A549 (cell line): ENCODE data around the gene TGIF1. TPM values are rescaled to one million over a fixed set of nuclear protein-coding genes. Genes with fewer than 3 reads are reported as not detected.
"Not testable (repeated sequence)": the region's sequence is repeated elsewhere in the genome, so short reads cannot be mapped to it uniquely, and the experiment has no call there.

ENCODE experiments used
- ATAC-seq, 2 experiments: fragments of 200-7000 bp in 1 of 2; fragments of >200 bp in 1 of 2; cut with Nextera tagmentation in 1 of 2; cut with Tn5 transposase in 1 of 2; 3 replicates each; pipeline versions ENCODE4 v1.8.0 to v1.9.1; 2018 to 2020; ENCODE audit warnings: mild to moderate bottlenecking in 1 of 2, moderate library complexity in 1 of 2
- CTCF ChIA-PET: fragments of 300-600 bp; sonication (Branson Sonifier 250); formaldehyde crosslinking; extraction: SDS; loops from one replicate; lab custom pipeline; 2021; ENCODE audit warnings: antibody characterized with exemption, inconsistent platforms; lab: Yijun Ruan, JAX
- POLR2A ChIA-PET: fragments of 350-600 bp; formaldehyde crosslinking; extraction: SDS; loops from one replicate; lab custom pipeline; 2021; ENCODE audit warnings: antibody characterized with exemption, inconsistent platforms; lab: Yijun Ruan, JAX
- DNase-seq, 2 experiments: peaks; one replicate each; pipeline versions ENCODE4 v3.0.0 to v3.0.0-alpha.2; 2011 to 2016; ENCODE audit warnings: low read depth in 1 of 2, low spot score in 1 of 2
- FAIRE-seq: peaks from 2 replicates; lab custom pipeline; 2011; peaks lifted over from hg19 to GRCh38; lab: Jason Lieb, UNC
- H3K27ac ChIP-seq, 2 experiments: fragments of >200 bp; sonication (Bioruptor Twin); formaldehyde crosslinking; 3 replicates each; pipeline ENCODE4 v1.5.1; 2016 to 2017
- H3K4me1 ChIP-seq: fragments of >200 bp; sonication (Bioruptor Twin); formaldehyde crosslinking; 3 replicates; pipeline ENCODE4 v1.6.1; 2016
- H3K4me2 ChIP-seq: fragments of >200 bp; sonication (Bioruptor Twin); formaldehyde crosslinking; 3 replicates; pipeline ENCODE4 v1.6.1; 2016
- H3K4me3 ChIP-seq: fragments of >200 bp; sonication (Bioruptor Twin); formaldehyde crosslinking; 3 replicates; pipeline ENCODE4 v1.5.1; 2016
- H3K9me3 ChIP-seq: fragments of >200 bp; sonication (Bioruptor Twin); formaldehyde crosslinking; 3 replicates; pipeline ENCODE4 v1.6.1; 2016
- CEBPB ChIP-seq, 2 experiments: fragments of >200 bp in 1 of 2; sonication (Bioruptor Twin) in 1 of 2; formaldehyde crosslinking in 1 of 2; IDR thresholded peaks; 2 replicates each; pipeline ENCODE4 v1.6.1; 2012 to 2016
- FOSB ChIP-seq: fragments of 250-450 bp; sonication (Bioruptor Pico); IDR thresholded peaks from 2 replicates; pipeline ENCODE4 v1.5.0; 2020; ENCODE audit warnings: mild to moderate bottlenecking, moderate library complexity
- GATA3 ChIP-seq: IDR thresholded peaks from 2 replicates; pipeline ENCODE4 v1.6.1; 2012; ENCODE audit warnings: borderline replicate concordance
- JUN ChIP-seq, 2 experiments: fragments of >200 bp; sonication (Bioruptor Twin); formaldehyde crosslinking; IDR thresholded peaks; 2 replicates in 1 of 2; 3 replicates in 1 of 2; pipeline ENCODE4 v1.6.1; 2016 to 2017
- MAZ ChIP-seq: fragments of 150-350 bp; IDR thresholded peaks from 2 replicates; pipeline ENCODE4 v1.6.1; 2014; ENCODE audit warnings: antibody characterized with exemption, low read depth, low read length, borderline replicate concordance
- MYC ChIP-seq: IDR thresholded peaks from 2 replicates; pipeline ENCODE4 v1.6.1; 2012; ENCODE audit warnings: mild to moderate bottlenecking, inconsistent platforms, low read length, improper control_type of control experiment, borderline replicate concordance
- RFX5 ChIP-seq: fragments of 450-650 bp; IDR thresholded peaks from 2 replicates; pipeline ENCODE4 v1.7.1; 2014; ENCODE audit warnings: antibody characterized with exemption, mild to moderate bottlenecking, moderate library complexity
- RNF2 ChIP-seq: fragments of 200-600 bp; sonication (generic); IDR thresholded peaks from 2 replicates; pipeline ENCODE4 v1.6.1; 2016; ENCODE audit warnings: low read depth, mild to moderate bottlenecking, antibody characterized with exemption, moderate library complexity, borderline replicate concordance
- WGBS: methylation state at CpG from one replicate; pipeline ENCODE4 v1.1.6; 2017; ENCODE audit errors: missing lambda C conversion rate; 5-methylcytosine and 5-hydroxymethylcytosine counted together
- polyA plus RNA-seq, 4 experiments: library from polyadenylated mRNA; depleted of rRNA in 3 of 4; stranded (reverse); fragments of >200 nt; fragmentation: RNase III in 1 of 4; extraction: RNeasy Plus Mini Kit Qiagen cat#74134 plus additional on column Dnase treatment in 1 of 4; gene quantifications; 2 replicates in 3 of 4; 3 replicates in 1 of 4; pipeline ENCODE4 v1.2.3, GENCODE V29; 2011 to 2017
- TF ChIP-seq, protein P1 (sequence below): fragments of 200-600 bp; sonication (generic); IDR thresholded peaks from 2 replicates; pipeline ENCODE4 v1.6.1; 2016; ENCODE audit warnings: antibody characterized with exemption, mild to moderate bottlenecking, moderate library complexity
- TF ChIP-seq, protein P2 (sequence below): fragments of 250-450 bp; sonication (Bioruptor Pico); IDR thresholded peaks from 2 replicates; pipeline ENCODE4 v1.5.0; 2020; ENCODE audit warnings: low read depth, mild to moderate bottlenecking, moderate library complexity
- TF ChIP-seq, protein P3 (sequence below): IDR thresholded peaks from 2 replicates; pipeline ENCODE4 v1.6.1; 2012; ENCODE audit warnings: low read depth, borderline replicate concordance
- TF ChIP-seq, protein P4 (sequence below): IDR thresholded peaks from 2 replicates; pipeline ENCODE4 v1.6.1; 2012

Gene TGIF1
- polyA plus RNA-seq, 2 of the 4 experiments (the other 2 are of a cell fraction) = 160 to 174 TPM

DNA sequence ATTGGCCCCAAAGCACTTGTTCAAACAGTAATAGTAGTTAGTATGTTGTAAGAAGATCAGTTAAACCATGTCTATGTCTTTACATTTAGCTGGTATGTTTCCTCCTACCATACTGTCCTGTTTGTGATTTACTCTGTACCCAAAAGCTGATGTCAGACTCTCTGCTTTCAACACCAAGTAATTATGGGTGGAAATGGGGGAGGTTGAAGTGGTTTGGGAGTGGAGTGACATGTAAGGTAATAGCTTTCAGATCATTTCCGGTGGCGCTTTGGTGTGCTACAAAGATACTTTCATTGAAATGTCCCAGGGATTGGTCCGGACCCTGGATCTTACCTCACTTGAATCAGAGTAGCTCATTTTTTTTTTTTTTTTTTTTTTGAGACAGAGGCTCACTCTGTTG, 39.7 kb upstream of the TGIF1 start:
- POLR2A ChIA-PET = interaction anchor here (2.9 kb wide), 1 partner anchor 37 kb away, joined by 36 read pairs; no protein-coding TSS in a partner anchor
- Histone ChIP-seq H3K4me1 (peaks cover 40% of the 10 kb centered on the region), H3K27ac (peak overlapping the region; percentile 85 to 94), H3K4me2 (no peak overlapping the region), H3K9me3 (no peaks in the 10 kb centered on the region), H3K4me3 (no peak overlapping the region)
- FAIRE-seq (no peak), ATAC-seq (no peak), DNase-seq (no peak)
- CTCF ChIA-PET = interaction anchor here (0.7 to 2.7 kb wide), 3 partner anchors 10 to 45 kb away, joined by 3 to 9 read pairs (median 4); no protein-coding TSS in a partner anchor
- TF ChIP-seq, protein P1, sequence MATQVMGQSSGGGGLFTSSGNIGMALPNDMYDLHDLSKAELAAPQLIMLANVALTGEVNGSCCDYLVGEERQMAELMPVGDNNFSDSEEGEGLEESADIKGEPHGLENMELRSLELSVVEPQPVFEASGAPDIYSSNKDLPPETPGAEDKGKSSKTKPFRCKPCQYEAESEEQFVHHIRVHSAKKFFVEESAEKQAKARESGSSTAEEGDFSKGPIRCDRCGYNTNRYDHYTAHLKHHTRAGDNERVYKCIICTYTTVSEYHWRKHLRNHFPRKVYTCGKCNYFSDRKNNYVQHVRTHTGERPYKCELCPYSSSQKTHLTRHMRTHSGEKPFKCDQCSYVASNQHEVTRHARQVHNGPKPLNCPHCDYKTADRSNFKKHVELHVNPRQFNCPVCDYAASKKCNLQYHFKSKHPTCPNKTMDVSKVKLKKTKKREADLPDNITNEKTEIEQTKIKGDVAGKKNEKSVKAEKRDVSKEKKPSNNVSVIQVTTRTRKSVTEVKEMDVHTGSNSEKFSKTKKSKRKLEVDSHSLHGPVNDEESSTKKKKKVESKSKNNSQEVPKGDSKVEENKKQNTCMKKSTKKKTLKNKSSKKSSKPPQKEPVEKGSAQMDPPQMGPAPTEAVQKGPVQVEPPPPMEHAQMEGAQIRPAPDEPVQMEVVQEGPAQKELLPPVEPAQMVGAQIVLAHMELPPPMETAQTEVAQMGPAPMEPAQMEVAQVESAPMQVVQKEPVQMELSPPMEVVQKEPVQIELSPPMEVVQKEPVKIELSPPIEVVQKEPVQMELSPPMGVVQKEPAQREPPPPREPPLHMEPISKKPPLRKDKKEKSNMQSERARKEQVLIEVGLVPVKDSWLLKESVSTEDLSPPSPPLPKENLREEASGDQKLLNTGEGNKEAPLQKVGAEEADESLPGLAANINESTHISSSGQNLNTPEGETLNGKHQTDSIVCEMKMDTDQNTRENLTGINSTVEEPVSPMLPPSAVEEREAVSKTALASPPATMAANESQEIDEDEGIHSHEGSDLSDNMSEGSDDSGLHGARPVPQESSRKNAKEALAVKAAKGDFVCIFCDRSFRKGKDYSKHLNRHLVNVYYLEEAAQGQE = no peak
- TF ChIP-seq FOSB (CRISPR knock-in tag) (no peak), RFX5 (no peak), CEBPB (IDR thresholded peaks at IDR 0.05) (no peak)
- 100% methylated on average over 3 of the region's 3 CpGs for WGBS

DNA sequence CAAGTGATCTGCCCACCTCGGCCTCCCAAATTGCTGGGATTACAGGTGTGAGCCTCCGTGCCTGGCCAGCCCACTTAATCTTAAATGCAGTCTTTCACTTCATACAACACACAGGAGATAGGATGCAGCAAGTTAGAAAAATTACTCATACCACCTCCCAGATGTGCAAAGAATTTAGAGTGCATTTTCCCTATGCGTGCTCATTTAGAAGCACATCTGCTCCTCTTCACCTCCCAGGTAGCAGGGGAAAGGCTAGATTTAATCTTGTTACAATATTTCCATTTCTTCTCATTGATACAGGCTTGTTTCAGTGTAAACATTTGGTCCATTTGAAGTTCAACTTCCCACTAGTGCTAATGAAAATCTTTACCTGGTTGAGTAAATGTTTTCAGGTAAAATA, 39.1 kb upstream of the TGIF1 start:
- not testable (repeated sequence) for H3K4me3 ChIP-seq, ATAC-seq, FAIRE-seq, DNase-seq, H3K9me3 ChIP-seq
- 81% methylated on average over 2 of the region's 3 CpGs for WGBS
- H3K4me2 ChIP-seq = peak overlapping the region; percentile 84
- CTCF ChIA-PET = interaction anchor here (1.2 to 2.7 kb wide), 3 partner anchors 30 to 113 kb away, joined by 3 to 9 read pairs (median 3); no protein-coding TSS in a partner anchor
- POLR2A ChIA-PET = interaction anchor here (0.6 to 2.9 kb wide), 3 partner anchors 36 to 48 kb away, joined by 3 to 36 read pairs (median 6); no protein-coding TSS in a partner anchor
- peaks cover 41% of the 10 kb centered on the region for H3K4me1 ChIP-seq
- peak overlapping the region; percentile 85 to 94 for H3K27ac ChIP-seq

DNA sequence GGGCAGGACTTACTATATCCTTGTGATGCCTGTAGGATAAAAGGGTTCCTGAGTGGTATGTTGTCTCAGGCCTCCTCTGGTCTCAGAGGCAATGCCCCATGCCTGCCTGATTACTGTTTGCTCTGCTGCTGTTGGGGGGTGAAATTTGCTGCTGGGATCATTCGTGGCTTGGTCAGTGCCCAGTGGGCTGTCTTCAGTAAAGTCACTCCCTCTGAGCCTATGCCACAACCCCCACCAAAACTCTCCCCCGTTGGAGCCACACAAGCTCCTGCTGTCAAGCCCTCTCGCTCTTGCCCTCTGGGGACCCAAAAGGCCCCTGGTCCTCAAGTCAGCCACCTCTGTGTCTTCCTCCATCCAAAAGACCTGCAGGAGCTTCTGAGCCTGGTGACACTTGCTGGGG, 38.6 kb upstream of the TGIF1 start:
- whole genome bisulfite sequencing = no CpG with 5 or more reads among the region's 3 CpGs
- peak in 1 of 2 experiments; percentile 74 for DNase-seq

DNA sequence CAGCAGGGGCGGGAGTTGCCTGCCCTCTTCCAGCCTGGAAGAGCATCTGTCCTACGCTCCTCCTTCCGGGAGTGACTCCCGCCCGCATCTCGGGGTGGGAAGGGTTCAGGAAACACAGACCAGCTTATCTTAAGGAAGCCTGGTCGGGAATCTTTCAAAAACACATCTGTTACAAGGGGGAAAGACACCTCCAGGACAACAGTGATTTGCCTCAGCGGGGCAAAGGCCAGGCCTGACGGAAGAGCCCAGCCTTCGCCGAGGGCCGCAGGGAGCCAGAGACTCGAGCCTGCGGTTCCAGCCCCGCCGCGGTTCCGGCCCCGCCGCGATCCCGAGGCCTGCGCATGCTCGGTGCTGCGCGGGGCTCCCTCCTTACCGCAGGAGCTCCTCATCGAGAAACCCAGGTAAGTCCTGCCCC, 38.1 kb upstream of the TGIF1 start:
- POLR2A ChIA-PET = interaction anchor here (0.5 to 2.9 kb wide), 10 partner anchors 10 to 254 kb away, joined by 3 to 36 read pairs (median 4); no protein-coding TSS in a partner anchor
- Histone ChIP-seq H3K4me3 (peak overlapping the region; percentile 54), H3K4me2 (peak overlapping the region; percentile 84)
- no peak for TF ChIP-seq RNF2
- TF ChIP-seq MAZ = no peak
- TF ChIP-seq GATA3 = 0 out of 2 replicates have a peak, but pooled peaks have one; percentile 12
- TF ChIP-seq, protein P2, sequence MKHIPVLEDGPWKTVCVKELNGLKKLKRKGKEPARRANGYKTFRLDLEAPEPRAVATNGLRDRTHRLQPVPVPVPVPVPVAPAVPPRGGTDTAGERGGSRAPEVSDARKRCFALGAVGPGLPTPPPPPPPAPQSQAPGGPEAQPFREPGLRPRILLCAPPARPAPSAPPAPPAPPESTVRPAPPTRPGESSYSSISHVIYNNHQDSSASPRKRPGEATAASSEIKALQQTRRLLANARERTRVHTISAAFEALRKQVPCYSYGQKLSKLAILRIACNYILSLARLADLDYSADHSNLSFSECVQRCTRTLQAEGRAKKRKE = no peak
- TF ChIP-seq, protein P3, sequence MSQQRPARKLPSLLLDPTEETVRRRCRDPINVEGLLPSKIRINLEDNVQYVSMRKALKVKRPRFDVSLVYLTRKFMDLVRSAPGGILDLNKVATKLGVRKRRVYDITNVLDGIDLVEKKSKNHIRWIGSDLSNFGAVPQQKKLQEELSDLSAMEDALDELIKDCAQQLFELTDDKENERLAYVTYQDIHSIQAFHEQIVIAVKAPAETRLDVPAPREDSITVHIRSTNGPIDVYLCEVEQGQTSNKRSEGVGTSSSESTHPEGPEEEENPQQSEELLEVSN = peak; percentile 53
- TF ChIP-seq JUN (IDR thresholded peaks at IDR 0.05) = peak; percentile 14 to 53; a peak in 3 of 5 replicates
- TF ChIP-seq, protein P4, sequence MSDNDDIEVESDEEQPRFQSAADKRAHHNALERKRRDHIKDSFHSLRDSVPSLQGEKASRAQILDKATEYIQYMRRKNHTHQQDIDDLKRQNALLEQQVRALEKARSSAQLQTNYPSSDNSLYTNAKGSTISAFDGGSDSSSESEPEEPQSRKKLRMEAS = peak; percentile 43
- TF ChIP-seq, all 56 proteins: peak for 4
- DNase-seq (peak; percentile 54 to 80), FAIRE-seq (no peak), ATAC-seq (peak; percentile 81 to 88)
- CTCF ChIA-PET = interaction anchor here (0.5 to 1.6 kb wide), 3 partner anchors 8 to 182 kb away, joined by 3 read pairs; no protein-coding TSS in a partner anchor
- Histone ChIP-seq H3K27ac (peak overlapping the region; percentile 85 to 94), H3K9me3 (no peaks in the 10 kb centered on the region), H3K4me1 (peaks cover 41% of the 10 kb centered on the region)
- under 1% methylated on average over 14 of the region's 28 CpGs for WGBS

More for the DNA sequence above, 38.6 kb upstream of the TGIF1 start:
- ChIA-PET CTCF (interaction anchor here (1.2 to 1.6 kb wide), 2 partner anchors 114 to 183 kb away, joined by 3 read pairs; no protein-coding TSS in a partner anchor), POLR2A (interaction anchor here (0.6 to 2.9 kb wide), 5 partner anchors 36 to 212 kb away, joined by 3 to 36 read pairs (median 3); no protein-coding TSS in a partner anchor)
- no peaks in the 10 kb centered on the region for H3K9me3 ChIP-seq
- TF ChIP-seq MYC (no peak), JUN (IDR thresholded peaks at IDR 0.05) (0 out of 5 replicates have a peak, but pooled peaks of 1 of the 2 experiments have one; percentile 34)
- FAIRE-seq (no peak), ATAC-seq (peak in 1 of 2 experiments; percentile 62; a peak in 5 of 6 replicates)
- peak overlapping the region; percentile 85 to 94 for H3K27ac ChIP-seq
- H3K4me1 ChIP-seq = peaks cover 41% of the 10 kb centered on the region
- H3K4me3 ChIP-seq = peak overlapping the region; percentile 54
- H3K4me2 ChIP-seq = peak overlapping the region; percentile 84
